ENCODE measurements around the gene AGAP3.

The AGAP3 gene

GRCh38 chr7:151177310-151177709 lies 91.0 kb downstream of the AGAP3 start:
- no peak for TF ChIP-seq CTCF (conservative IDR thresholded peaks at IDR 0.05; ENCODE audit: low read depth, low read length)
- no peak for DNase-seq (ENCODE audit: low read depth)
- no peak overlapping the region for H3K4me3 ChIP-seq (ENCODE audit: low read depth, low read length)

DNA sequence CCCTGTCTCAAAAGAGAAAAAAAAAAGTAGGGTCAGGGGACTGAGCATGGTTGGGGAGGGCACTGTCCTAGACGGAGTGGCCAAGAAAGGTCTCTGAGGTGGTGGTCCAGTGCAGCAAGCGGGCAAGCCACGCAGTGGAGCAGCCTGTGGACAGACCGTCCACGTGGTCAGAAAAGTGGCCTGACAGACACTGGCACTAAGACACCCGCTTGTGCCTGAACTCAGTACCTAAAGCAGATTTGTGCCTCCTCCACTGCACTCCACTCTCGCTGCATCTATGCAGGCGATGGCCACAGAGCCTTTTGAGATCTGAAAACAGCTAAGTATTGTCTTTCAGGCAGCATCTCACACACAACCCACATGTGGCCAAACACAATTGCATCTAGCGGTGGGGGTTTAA lies 92.0 kb downstream of the AGAP3 start:
- H3K4me3 ChIP-seq (ENCODE audit: low read depth, low read length) = no peak overlapping the region
- no peak for DNase-seq (ENCODE audit: low read depth)
- no peak for TF ChIP-seq CTCF (conservative IDR thresholded peaks at IDR 0.05; ENCODE audit: low read depth, low read length)

DNA sequence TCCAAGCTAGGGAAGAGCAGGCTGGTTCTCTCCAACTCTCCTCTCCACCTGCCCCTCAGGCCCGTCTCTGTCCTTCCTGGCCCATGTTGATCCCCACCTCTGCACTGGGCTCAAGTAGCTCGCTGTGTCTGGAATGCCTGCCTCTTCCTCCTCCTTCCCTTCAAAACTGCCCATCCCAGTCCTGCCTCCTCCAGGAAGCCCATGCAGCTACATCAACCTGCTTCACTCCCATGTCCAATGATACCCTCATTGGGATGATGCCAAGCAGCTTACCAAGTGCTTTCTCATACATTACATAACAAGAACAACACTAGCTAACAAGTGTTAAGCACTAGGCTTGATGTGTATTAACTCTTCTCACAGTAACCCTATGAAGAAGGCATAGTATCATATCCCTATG lies 92.6 kb downstream of the AGAP3 start:
- no peak overlapping the region for H3K4me3 ChIP-seq (ENCODE audit: low read depth, low read length)
- no peak for DNase-seq (ENCODE audit: low read depth)
- TF ChIP-seq CTCF (conservative IDR thresholded peaks at IDR 0.05; ENCODE audit: low read depth, low read length) = no peak

DNA sequence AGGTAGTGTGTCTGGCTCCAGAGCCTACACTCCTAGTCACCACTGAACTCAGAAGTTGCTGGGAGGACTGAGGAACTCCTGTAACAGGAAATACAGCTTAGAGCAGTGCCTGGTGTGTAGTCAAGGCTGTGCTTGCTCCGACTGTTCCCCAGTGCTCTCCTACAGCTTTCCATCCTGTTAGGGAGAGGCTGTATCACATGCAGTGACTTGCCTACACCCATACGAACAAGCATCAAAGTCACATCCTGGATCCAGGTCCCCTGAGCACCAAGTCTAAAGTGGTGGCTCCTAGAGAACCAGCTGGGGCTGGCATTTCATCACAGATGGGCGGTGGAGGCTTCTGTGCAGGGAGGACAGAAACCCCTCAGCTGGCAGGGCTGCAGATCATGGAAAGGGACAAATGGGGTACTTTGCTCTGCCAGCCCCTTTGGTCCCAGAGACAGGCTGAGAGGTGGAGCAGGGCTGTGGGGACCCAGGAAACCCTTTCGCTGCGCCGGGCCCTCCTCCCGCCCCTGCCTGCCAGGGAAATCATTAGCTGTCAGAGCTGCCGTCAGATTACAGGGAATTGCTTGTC lies 93.1 kb downstream of the AGAP3 start:
- no peak for TF ChIP-seq CTCF (conservative IDR thresholded peaks at IDR 0.05; ENCODE audit: low read depth, low read length)
- no peak overlapping the region for H3K4me3 ChIP-seq (ENCODE audit: low read depth, low read length)
- DNase-seq (ENCODE audit: low read depth) = no peak

GRCh38 chr7:151179946-151180345 lies 93.7 kb downstream of the AGAP3 start:
- DNase-seq (ENCODE audit: low read depth) = no peak
- TF ChIP-seq CTCF (conservative IDR thresholded peaks at IDR 0.05; ENCODE audit: low read depth, low read length) = no peak
- H3K4me3 ChIP-seq (ENCODE audit: low read depth, low read length) = no peak overlapping the region

GRCh38 chr7:151181011-151181431 lies 94.7 kb downstream of the AGAP3 start:
- no peak overlapping the region for H3K4me3 ChIP-seq (ENCODE audit: low read depth, low read length)
- no peak for TF ChIP-seq CTCF (conservative IDR thresholded peaks at IDR 0.05; ENCODE audit: low read depth, low read length)
- DNase-seq (ENCODE audit: low read depth) = no peak

Data from choroid plexus epithelial cell (primary cell).